HG02840 (cell line): ENCODE results near the gene TMEM218.

ENCODE experiments used
- ATAC-seq: cut with Tn5 transposase; IDR thresholded peaks from one replicate; pipeline ENCODE4 v1.9.1; 2021; ENCODE audit warnings: mild to moderate bottlenecking, moderate library complexity, moderate number of reproducible peaks; ENCODE audit not compliant: unreplicated experiment, low FRiP score

TMEM218 gene

DNA sequence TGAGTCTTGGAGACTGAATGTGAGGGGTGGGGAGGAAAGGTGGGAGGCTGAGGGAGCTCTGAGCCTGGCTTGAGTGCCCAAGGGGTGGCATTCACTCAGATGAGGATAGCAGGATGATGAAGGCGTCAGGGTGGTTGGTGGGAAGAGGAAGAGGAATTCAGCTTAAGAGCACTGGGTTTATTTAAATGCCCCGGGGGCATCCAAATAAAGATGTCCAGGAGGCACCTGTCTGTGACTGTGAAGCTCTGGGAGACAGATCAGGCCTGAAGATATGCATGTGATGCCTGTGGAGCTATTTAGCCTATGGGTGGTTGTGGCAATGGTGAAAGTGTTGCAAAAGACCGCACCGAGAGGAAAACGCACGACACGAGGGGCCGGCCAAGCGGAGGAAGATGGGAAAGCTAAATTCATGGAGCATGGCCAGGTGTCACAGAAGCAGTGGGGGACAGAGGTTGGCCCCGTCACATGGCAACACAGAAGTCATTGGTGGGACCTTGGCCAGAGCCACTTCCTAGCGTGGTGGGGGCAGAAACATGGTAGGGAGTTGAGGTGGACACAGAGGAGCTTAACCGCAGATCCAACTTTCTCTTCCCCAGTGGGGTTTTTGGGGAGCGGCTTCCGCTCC is 32.8 kb downstream of the TMEM218 start:
- no peak for ATAC-seq

DNA sequence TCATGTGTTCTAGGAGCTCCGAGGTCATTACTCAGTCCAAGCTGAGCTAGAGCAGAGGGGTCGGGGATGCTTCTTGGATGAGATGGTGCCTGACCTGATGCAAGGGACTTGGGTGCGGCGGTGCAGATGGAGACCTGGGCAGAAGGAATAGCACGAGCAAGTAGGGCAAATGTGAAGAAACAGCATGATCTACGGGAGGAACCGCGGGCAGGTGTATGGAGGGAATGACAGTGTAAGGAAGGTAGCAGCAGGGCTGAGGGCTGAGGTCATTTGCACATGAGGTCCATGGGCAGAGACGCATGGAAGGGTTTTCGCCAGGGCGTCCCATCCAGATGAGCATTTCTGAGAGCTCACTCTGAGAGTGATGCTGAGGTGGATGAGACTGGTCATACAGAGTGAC is 33.4 kb downstream of the TMEM218 start:
- no peak for ATAC-seq

DNA sequence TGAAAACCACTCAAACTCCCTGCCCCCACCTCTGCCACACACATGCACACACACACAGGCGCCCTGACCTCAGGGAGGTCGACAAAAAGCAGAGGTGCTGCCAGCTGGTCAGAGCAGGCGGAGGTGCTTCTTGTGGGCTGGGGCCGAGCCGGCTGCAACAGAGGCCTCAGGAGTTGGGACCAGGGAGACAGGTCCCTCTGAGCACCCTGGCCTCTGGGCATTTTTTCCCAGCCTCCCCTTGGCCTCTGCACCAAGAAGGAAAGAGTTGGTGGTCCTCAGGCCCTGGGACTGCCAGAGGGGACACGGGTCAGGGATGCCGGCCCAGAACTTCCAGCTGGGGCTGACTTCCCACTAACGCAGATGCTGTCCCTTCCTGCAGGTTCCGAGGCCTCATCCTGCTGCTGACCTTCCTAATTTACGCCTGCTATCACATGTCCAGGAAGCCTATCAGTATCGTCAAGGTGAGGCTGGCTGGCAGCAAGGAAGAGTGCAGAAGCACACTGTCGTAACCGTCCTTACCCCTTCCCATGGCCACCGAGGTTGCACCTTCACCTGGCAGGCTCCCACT is 35.0 kb downstream of the TMEM218 start:
- ATAC-seq = no peak

DNA sequence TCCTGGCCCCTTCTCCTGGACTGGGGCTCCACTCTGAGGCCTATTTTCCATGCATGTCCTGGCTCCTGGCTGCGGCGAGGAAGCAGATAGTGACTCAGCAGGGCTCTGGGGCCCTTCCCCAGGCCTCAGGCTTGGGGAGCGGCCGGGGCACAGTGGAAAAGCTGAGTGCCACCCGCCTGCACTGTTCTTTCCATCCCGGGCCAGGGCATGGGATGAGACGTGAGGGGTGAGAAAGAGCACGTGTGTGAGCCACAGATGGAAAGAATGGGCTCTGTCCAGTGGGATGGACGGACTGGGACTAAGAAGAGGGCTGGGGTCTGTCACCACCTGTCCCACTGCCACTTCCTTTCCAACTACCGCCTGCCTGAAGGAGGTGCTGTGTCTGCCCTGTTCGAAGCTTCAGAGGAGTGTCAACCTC is 35.5 kb downstream of the TMEM218 start:
- ATAC-seq = no peak

DNA sequence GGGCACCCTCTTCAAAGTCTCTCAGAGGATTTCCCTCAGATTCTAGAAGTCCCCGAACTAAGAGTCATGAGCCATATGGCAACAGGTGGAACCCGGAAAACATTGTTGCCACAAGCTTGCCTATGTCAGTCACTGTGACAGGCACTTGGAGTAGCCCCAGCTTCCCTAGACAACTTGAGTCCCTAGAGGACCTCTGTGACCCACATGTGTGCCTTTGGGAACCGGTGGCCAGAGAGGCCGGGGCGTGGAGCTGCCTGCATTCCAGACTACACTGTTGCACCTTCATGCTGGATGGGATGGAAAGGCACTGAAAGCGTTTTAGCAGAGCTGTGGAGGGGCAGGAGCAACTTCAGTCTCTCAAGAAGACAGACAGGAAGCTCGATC is 36.2 kb downstream of the TMEM218 start:
- no peak for ATAC-seq

DNA sequence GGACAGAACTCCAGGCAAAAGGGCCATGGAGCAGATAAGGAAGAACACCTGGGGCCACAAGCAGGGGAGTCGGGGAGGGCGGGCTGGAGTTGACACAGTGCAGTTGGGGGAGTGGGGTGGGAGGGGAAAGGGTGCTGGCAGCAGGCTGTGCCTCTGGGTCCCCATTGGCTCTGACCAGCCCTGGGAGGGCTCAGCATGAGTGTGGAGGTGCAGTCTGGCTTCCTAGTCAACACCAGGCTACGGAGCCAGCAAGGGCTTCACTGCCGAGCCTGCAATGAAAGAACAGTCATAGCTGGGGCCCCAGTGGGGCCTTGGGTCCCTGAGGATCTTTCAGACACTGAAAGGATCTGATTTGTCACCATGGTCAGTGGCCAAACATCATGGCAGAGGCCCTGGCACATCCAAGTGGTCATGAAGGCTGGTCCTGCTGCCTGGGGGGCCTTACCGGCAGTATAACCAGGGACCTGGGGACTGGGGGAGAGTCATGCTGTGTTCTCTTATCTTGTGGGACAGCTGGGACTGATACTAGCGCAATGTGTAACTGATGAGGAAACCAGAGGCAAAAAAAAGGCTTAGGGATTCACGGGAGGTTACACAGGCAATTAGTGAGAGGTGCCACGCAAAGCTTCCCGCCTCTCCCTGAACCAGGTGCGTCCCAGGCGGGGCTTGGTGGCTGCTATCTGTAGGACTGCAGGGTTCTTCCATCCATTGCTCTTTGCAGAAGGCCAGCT is 36.8 kb downstream of the TMEM218 start:
- ATAC-seq = no peak

DNA sequence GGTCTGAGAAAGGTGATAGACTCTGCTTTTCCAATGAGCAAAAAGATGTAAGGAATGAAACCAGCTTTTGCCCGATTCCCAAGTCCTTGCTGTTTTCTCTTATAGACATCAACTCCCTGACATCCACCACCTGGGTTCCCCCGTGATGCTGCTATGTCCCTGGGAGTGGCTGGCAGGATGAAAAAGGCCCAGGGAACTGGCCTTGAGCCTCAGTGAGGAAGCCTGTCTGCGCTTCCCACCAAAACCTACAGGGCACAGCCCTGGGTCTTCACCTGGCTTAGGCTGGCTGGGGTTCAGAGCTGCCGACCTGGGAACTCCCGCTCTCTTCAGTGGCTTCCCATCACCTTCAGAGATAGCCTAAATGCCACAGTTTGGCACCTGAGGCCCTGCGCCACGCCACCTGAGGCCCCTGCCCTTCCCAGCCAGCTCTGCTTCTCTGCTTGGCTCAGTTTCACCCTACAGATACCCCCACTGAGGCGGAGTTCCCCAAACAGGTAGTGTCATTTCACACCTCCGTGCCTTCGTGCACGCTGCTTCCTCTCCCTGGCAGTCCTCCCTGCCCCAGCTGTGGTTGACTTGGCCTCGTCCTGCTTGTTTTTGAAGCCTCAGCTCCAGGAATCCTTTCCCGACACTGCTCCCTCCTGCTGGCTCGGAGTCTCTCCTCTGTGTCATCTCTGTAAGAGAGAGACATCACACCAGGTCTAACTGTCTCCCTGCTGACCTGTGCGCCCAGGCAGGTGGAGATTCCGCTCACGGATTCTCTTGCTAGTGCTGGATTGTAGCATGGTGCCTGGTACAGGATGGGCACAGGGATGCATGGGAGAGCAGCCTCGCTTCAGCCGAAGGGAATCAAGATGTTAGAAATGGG is 37.6 kb downstream of the TMEM218 start:
- no peak for ATAC-seq

DNA sequence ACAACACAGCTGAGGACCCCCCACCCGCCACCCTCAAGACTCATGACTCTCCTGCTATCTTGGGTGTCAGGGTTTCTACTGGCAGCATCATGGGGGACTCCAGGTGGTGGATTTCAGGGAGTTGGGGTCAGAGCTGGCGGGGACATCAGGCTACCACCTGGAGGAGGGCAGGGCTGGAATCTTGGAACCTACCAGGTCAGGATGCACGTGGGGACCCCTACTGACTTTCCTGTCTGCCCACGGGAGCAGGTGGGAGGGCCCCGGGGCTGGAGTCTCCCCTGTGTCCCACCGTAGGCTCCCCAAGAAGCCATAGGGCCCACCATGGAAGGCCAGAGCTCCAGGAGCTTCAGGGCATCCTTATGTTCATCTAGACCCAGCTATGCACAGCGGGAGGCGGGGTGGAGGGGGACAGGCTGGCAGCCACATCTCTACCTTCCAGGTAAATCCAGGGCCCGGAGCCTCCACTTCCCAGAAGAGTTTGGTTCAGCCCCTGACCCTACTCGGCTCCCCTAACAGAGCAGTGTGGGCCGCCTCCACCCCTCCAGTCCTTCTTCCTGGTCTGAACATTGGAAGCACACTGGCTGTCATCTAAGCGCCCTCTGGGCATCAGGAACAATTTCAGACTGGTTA is 38.4 kb downstream of the TMEM218 start:
- ATAC-seq = no peak

DNA sequence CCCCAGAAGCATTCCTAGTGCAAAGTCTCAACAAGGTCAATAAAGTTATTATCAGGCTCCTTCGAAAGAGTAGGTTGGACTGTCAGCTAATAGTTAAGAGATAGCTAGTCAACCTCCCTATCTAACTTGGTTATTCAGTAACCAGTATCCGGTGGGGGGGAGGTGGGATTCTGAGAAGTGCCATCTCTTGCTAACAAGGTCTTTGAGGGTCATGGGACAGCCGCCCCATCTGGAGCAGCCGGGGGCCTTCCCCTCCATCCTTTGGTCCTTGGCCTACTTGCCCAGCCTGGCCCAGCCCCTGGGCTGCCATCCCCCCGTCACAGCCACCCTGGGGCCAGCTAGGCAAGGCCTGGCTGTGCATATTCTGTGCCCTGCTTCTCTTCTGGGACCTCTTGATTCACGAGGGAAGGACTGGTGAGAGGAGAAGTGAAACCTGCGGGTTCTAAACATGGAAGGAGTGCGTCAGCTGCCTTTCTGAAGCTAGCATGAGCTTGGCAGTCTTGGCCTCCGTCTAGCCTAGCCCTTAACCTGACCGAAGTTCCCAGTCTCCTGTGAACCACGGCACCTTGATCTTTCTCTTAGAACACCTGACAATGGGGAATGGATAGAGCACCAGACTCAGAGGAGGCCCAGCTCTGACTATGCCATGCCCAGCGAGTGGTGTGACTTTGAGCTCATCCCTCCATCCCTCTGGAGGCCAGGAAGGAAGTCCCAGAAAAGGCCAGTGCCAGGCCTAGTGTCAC is 39.0 kb downstream of the TMEM218 start:
- ATAC-seq = peak; percentile 73

DNA sequence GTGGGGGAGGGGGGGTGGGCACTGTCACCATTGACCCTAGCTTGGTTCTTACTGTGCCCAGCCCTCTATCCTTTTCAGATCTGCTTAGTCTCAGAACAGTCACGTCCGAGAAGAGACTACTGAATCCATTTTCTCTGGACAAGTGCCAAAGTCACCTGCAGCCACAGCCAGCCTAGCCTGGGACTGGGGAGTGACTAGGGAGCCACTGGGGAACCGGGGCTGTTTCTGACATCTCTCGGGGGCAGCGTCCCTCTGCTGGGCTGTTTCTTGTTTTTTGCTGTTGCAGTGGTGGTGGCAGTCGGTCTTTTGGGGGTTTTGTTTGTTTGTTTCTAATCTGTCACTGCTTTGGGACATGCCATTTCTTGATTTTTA is 39.6 kb downstream of the TMEM218 start:
- no peak for ATAC-seq

DNA sequence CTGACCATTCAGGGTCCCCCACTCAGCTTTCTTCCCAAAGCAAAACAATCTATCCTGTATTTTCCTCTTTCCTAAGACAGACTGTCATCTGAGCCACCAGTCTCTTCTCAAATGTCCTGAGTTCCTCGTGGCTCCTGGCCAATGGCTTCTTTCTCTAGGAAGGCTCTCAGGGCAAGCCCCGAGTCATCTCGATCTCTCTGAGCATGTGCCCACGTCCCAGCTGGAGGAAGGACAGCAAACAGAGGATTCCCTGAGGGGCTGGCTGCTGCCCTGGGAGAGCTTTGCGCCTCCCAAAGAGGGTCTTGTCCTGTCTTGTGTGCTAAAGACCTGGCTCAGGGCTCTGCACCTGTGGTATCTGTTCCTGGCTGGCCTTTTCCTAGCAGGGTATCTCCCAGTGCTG is 40.0 kb downstream of the TMEM218 start:
- ATAC-seq = no peak

DNA sequence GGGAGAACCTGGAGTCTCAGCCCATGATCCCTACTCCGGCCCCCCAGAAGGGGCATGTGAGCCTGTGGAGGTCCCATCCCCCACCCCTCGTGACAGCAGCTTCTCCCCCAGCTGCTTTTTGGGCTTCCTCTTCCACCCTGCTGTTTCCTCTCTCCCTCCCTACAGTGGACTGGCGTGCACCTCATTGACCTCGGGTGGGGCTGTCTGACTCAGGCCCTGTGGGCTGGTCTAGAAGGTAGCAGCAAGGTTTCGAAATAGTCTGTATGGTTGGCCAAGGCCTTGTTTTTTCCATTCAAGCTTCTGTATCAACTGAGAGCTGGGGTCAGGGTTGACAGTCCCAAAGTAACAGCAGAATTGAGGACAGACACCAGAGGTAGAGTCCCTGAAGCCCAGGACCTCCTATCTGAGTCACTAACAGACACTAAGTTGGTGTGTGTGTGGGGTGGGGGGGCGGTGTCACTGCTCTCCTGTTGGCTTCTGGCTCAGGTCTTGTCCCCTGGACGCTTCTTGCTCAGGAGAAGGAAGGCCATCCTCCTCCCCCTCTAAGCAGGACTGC is 40.6 kb downstream of the TMEM218 start:
- peak; percentile 76 for ATAC-seq

DNA sequence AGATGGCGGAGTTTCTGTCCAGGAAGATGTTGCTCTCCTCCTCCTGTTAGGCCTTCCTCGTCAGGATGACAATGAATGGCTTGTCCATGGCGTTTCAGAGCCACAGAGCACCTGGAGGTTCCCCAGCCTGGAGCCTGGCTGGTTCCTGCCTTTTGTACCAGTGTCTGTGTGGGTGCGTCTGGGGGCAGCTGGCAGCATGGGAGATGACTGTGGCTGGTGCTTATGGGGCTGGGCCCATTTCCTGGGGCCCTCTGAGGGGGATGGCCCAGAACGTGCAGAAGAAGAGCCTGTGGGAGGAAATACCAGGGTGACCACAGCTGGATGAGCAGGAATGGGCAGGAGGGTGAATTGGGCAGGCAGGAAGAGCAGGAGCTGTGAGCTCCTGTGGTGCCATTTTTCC is 41.6 kb downstream of the TMEM218 start:
- ATAC-seq = no peak

DNA sequence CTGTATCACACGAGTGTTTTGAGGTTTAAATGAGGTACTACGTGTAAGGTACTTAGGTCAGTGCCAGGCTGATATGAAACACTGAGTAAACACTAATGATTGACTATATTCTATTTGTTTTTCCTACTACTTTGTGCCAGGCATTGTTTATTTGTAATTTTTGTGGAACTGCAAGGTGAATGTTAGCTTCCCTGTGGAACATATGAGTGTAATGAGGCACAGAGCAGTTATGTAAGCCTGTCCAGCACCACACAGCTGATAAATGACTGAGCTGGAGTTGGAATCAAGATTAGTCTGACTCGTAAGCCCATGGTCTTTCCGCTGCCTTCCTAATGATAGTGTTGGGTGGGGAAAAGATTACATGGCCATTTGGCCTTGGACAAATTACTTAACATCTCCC is 42.4 kb downstream of the TMEM218 start:
- ATAC-seq = no peak

DNA sequence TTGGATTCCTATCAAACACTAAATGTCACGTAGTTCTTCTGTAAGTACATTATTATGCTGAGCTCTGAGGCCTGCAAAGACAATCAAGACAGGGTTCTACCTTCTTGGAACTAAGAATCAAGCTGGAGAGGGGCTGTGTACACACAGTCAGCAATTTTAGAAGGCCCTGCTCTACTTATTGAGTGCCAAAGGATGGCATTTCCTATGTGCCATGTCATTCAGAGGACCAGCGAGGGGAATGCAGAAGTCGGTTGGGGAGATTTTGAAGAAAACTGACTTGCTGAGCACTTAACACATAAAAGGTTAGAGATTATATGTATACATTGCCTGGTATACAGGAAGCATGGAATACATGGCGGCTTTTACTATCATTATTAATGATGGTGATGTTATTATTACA is 43.1 kb downstream of the TMEM218 start:
- no peak for ATAC-seq

DNA sequence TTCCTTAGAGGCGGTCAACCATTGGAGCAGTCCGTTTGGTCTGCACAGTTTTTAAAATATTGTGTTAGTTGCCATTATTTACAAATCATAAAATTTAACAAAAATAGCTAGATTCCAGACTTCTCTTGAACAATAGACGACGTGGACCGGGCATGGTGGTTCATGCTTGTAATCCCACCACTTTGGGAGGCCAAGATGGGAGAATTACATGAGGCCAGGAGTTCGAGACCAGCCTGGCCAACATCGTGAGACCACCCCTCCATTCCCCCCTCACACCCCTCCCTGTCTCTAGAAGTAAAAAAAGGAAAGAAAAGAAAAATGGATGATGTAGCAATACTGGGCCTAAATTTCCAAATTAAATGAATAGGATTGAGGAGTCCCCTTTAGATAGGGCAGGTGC is 47.4 kb downstream of the TMEM218 start:
- ATAC-seq = no peak

DNA sequence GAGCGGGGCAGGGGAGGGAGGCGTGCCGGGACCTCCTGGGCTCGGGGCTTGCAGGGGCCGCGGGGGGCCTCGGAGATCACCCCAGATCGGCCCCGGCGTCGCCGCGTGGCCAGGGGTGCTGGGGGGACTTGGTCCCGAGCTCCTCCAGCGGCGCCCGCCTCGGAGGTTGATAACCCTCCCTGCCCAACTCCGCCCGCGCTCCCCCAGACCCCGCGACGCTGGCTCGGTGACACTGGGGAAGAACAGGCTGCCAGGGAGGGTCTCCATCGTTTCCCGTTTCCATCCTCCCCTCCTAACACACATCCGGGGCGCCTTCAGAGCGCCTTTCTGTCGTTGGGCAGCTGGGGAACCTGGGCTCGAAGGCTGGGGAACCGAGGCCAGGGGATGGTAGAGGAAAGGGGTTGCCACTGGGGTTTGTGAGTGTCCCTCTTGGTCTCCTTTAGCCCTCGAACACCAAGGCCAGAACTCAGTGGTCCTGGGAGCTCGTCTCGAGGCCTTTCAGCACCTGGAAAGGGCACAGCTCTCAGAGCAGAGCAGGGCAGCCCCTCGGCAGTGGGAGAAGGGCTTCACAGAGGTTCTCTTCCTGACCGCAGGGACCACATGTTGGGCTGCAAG is 47.9 kb downstream of the TMEM218 start:
- ATAC-seq = peak; percentile 23

DNA sequence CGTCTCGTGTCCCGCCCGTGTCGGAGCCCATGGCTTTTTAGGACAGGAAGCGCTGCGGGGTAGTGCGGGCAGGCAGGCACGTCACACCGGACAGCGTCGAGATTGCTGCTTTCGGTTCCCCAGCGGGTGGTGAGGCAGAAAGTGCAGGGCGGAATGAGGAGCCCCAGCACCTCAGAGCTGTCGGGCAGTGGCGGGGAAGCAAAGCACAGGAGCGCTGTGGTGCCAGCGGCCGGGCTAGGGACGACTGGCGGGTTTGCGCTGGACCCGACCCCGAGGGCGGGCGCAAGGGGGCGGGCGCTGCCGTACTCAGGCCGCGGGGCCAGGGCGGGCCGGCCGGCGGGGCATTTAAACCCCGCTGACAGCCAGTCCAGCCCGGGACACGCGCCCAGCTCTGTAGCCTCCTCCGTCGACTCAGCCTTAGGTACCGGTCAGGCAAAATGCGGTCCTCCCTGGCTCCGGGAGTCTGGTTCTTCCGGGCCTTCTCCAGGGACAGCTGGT is 48.4 kb downstream of the TMEM218 start, which contains the start of gene SLC37A2:
SLC37A2 (plus strand) TSS at position 375 of the 498 bp plus-strand sequence; CDS start at position 438, 63 bp downstream.
- peak; percentile 82 for ATAC-seq
